A549 (cell line): ENCODE measurements around the gene CDHR5. TPM values are rescaled to one million over a fixed set of nuclear protein-coding genes. Genes with fewer than 3 reads are reported as not detected.

Source experiments
- ATAC-seq, 2 experiments: fragments of 200-7000 bp in 1 of 2; fragments of >200 bp in 1 of 2; cut with Nextera tagmentation in 1 of 2; cut with Tn5 transposase in 1 of 2; 3 replicates each; pipeline versions ENCODE4 v1.8.0 to v1.9.1; 2018 to 2020; ENCODE audit warnings: mild to moderate bottlenecking in 1 of 2, moderate library complexity in 1 of 2
- CTCF ChIA-PET: fragments of 300-600 bp; sonication (Branson Sonifier 250); formaldehyde crosslinking; extraction: SDS; loops from one replicate; lab custom pipeline; 2021; ENCODE audit warnings: antibody characterized with exemption, inconsistent platforms; lab: Yijun Ruan, JAX
- POLR2A ChIA-PET: fragments of 350-600 bp; formaldehyde crosslinking; extraction: SDS; loops from one replicate; lab custom pipeline; 2021; ENCODE audit warnings: antibody characterized with exemption, inconsistent platforms; lab: Yijun Ruan, JAX
- DNase-seq, 2 experiments: peaks; one replicate each; pipeline versions ENCODE4 v3.0.0 to v3.0.0-alpha.2; 2011 to 2016; ENCODE audit warnings: low read depth in 1 of 2, low spot score in 1 of 2
- FAIRE-seq: peaks from 2 replicates; lab custom pipeline; 2011; peaks lifted over from hg19 to GRCh38; lab: Jason Lieb, UNC
- H3K27ac ChIP-seq, 2 experiments: fragments of >200 bp; sonication (Bioruptor Twin); formaldehyde crosslinking; 3 replicates each; pipeline ENCODE4 v1.5.1; 2016 to 2017
- H3K4me1 ChIP-seq: fragments of >200 bp; sonication (Bioruptor Twin); formaldehyde crosslinking; 3 replicates; pipeline ENCODE4 v1.6.1; 2016
- H3K4me2 ChIP-seq: fragments of >200 bp; sonication (Bioruptor Twin); formaldehyde crosslinking; 3 replicates; pipeline ENCODE4 v1.6.1; 2016
- H3K4me3 ChIP-seq: fragments of >200 bp; sonication (Bioruptor Twin); formaldehyde crosslinking; 3 replicates; pipeline ENCODE4 v1.5.1; 2016
- H3K9me3 ChIP-seq: fragments of >200 bp; sonication (Bioruptor Twin); formaldehyde crosslinking; 3 replicates; pipeline ENCODE4 v1.6.1; 2016
- CEBPB ChIP-seq, 2 experiments: fragments of >200 bp in 1 of 2; sonication (Bioruptor Twin) in 1 of 2; formaldehyde crosslinking in 1 of 2; IDR thresholded peaks; 2 replicates each; pipeline ENCODE4 v1.6.1; 2012 to 2016
- CHD4 ChIP-seq: fragments of 200-600 bp; sonication (generic); IDR thresholded peaks from 2 replicates; pipeline ENCODE4 v1.6.1; 2016; ENCODE audit warnings: antibody characterized with exemption, mild to moderate bottlenecking, borderline replicate concordance
- EHF ChIP-seq: fragments of 250-450 bp; sonication (Bioruptor Pico); IDR thresholded peaks from 2 replicates; pipeline ENCODE4 v1.5.0; 2020; ENCODE audit warnings: mild to moderate bottlenecking
- EHMT2 ChIP-seq: fragments of 200-600 bp; sonication (generic); IDR thresholded peaks from 2 replicates; pipeline ENCODE4 v1.6.1; 2016; ENCODE audit warnings: antibody characterized with exemption, low read depth, mild to moderate bottlenecking, moderate library complexity
- HOXA7 ChIP-seq: fragments of 250-450 bp; sonication (Bioruptor Pico); IDR thresholded peaks from 2 replicates; pipeline ENCODE4 v1.5.0; 2020; ENCODE audit warnings: mild to moderate bottlenecking, moderate library complexity
- JUNB ChIP-seq: fragments of >200 bp; sonication (Bioruptor Twin); formaldehyde crosslinking; IDR thresholded peaks from 2 replicates; pipeline ENCODE4 v1.6.1; 2016
- MAFK ChIP-seq: fragments of 450-650 bp; IDR thresholded peaks from 2 replicates; pipeline ENCODE4 v1.6.1; 2014; ENCODE audit not compliant: partially characterized antibody
- NPAS2 ChIP-seq: fragments of 250-450 bp; sonication (Bioruptor Pico); IDR thresholded peaks from 2 replicates; pipeline ENCODE4 v1.8.0; 2022; ENCODE audit warnings: mild to moderate bottlenecking, moderate library complexity, borderline replicate concordance
- NR3C1 ChIP-seq: fragments of >200 bp; sonication (Bioruptor Twin); formaldehyde crosslinking; IDR thresholded peaks from 3 replicates; pipeline ENCODE4 v1.6.1; 2017
- POLR2A ChIP-seq: IDR thresholded peaks from 2 replicates; pipeline ENCODE4 v1.6.1; 2012; ENCODE audit warnings: mild to moderate bottlenecking, low read length
- RAD21 ChIP-seq, 2 experiments: fragments of >200 bp in 1 of 2; sonication (Bioruptor Twin) in 1 of 2; formaldehyde crosslinking in 1 of 2; IDR thresholded peaks in 1 of 2; conservative IDR thresholded peaks in 1 of 2; 2 replicates in 1 of 2; 3 replicates in 1 of 2; pipeline ENCODE4 v1.6.1; 2012 to 2018; ENCODE audit warnings: inconsistent platforms in 1 of 2
- RARB ChIP-seq: fragments of 250-450 bp; sonication (Bioruptor Pico); IDR thresholded peaks from 2 replicates; pipeline ENCODE4 v1.8.0; 2021; ENCODE audit warnings: mild to moderate bottlenecking, moderate library complexity
- REST ChIP-seq: fragments of 200-600 bp; sonication (generic); IDR thresholded peaks from 2 replicates; pipeline ENCODE4 v1.6.1; 2016; ENCODE audit warnings: antibody characterized with exemption, mild to moderate bottlenecking, moderate library complexity
- RFX5 ChIP-seq: fragments of 450-650 bp; IDR thresholded peaks from 2 replicates; pipeline ENCODE4 v1.7.1; 2014; ENCODE audit warnings: antibody characterized with exemption, mild to moderate bottlenecking, moderate library complexity
- SMC3 ChIP-seq: fragments of >200 bp; sonication (Bioruptor Twin); formaldehyde crosslinking; IDR thresholded peaks from 3 replicates; pipeline ENCODE4 v1.6.1; 2018; ENCODE audit warnings: inconsistent platforms
- SREBF2 ChIP-seq: fragments of 450-650 bp; IDR thresholded peaks from 2 replicates; pipeline ENCODE4 v1.6.1; 2014; ENCODE audit warnings: mild to moderate bottlenecking, moderate library complexity
- TFCP2L1 ChIP-seq: fragments of 250-450 bp; sonication (Bioruptor Pico); IDR thresholded peaks from 2 replicates; pipeline ENCODE4 v1.5.0; 2021; ENCODE audit warnings: mild to moderate bottlenecking
- TP53 ChIP-seq: fragments of 250-450 bp; sonication (Bioruptor Pico); IDR thresholded peaks from 2 replicates; pipeline ENCODE4 v1.5.0; 2021; ENCODE audit warnings: mild to moderate bottlenecking, moderate library complexity
- USF2 ChIP-seq: fragments of 450-650 bp; IDR thresholded peaks from 2 replicates; pipeline ENCODE4 v1.6.1; 2014; ENCODE audit warnings: antibody characterized with exemption
- ZFP36 ChIP-seq: fragments of 450-650 bp; IDR thresholded peaks from 2 replicates; pipeline ENCODE4 v1.6.1; 2014; ENCODE audit warnings: borderline replicate concordance; ENCODE audit not compliant: partially characterized antibody
- ZSCAN20 ChIP-seq: fragments of 250-450 bp; sonication (Bioruptor Pico); IDR thresholded peaks from 2 replicates; pipeline ENCODE4 v1.8.0; 2022; ENCODE audit warnings: mild to moderate bottlenecking, moderate library complexity
- WGBS: methylation state at CpG from one replicate; pipeline ENCODE4 v1.1.6; 2017; ENCODE audit errors: missing lambda C conversion rate; 5-methylcytosine and 5-hydroxymethylcytosine counted together
- polyA plus RNA-seq, 4 experiments: library from polyadenylated mRNA; depleted of rRNA in 3 of 4; stranded (reverse); fragments of >200 nt; fragmentation: RNase III in 1 of 4; extraction: RNeasy Plus Mini Kit Qiagen cat#74134 plus additional on column Dnase treatment in 1 of 4; gene quantifications; 2 replicates in 3 of 4; 3 replicates in 1 of 4; pipeline ENCODE4 v1.2.3, GENCODE V29; 2011 to 2017
- TF ChIP-seq, protein P1 (sequence below): fragments of 150-350 bp; IDR thresholded peaks from 2 replicates; pipeline ENCODE4 v1.6.1; 2014; ENCODE audit warnings: low read depth, mild to moderate bottlenecking, low read length
- TF ChIP-seq, protein P2 (sequence below): IDR thresholded peaks from 2 replicates; pipeline ENCODE4 v1.6.1; 2012
- TF ChIP-seq, protein P3 (sequence below): fragments of >200 bp; sonication (Bioruptor Twin); formaldehyde crosslinking; IDR thresholded peaks from 3 replicates; pipeline ENCODE4 v1.5.1; 2016

Gene CDHR5
- polyA plus RNA-seq, 2 of the 4 experiments (the other 2 are of a cell fraction): 0.08 to 0.12 TPM

DNA sequence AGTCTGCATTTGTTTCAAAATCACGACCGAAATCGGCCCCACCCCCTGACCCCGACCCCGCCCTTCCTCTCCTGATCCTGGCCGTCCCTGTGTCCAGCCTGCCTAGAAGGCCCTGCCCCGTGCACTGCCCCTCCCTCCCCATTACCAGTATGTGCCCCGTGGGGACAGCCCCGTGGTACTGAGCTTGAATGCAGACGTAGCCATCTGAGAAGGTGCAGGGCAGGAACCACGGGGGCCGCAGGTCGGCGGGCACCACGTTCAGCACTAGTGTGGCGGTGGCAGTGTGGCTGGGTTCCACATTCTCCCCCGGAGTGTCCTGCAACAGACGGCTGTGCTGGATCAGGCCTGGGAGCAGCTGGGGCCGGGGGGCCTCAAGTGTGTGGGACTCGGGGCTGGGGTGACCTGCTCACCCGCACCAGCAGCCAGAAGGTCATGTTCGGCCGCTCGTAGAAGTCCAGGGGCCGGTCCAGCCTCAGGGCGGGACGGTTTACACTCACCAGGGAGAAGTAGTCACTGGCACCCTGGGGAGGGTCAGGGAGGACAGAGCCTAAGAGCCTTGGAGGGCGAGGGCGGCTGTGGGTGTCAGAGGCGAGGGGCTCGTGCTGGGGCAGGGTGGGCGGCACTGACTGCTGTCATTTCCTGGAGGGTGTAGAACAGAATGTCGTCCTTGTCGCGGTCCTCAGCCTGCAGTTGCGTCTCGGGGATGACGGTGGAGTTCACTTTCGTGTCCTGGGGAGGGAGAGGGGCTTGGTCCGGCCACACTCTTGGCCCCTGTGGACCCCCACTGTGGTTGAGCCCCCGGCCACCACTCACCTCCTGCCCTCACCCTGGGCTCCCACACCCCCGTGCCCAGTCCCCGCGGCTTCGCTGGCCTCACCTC is 3.6 kb downstream of the CDHR5 start:
- peaks cover 24% of the 10 kb centered on the region for H3K4me1 ChIP-seq
- WGBS: 77% methylated on average over 26 of the region's 45 CpGs
- H3K4me3 ChIP-seq: no peak overlapping the region
- ATAC-seq (no peak), FAIRE-seq (no peak), DNase-seq (no peak)
- no peak overlapping the region for H3K4me2 ChIP-seq
- TF ChIP-seq ZFP36 (no peak), EHF (no peak), RARB (CRISPR knock-in tag) (no peak), EHMT2 (no peak), SMC3 (no peak), USF2 (no peak), TP53 (CRISPR knock-in tag) (no peak)
- TF ChIP-seq, protein P1, sequence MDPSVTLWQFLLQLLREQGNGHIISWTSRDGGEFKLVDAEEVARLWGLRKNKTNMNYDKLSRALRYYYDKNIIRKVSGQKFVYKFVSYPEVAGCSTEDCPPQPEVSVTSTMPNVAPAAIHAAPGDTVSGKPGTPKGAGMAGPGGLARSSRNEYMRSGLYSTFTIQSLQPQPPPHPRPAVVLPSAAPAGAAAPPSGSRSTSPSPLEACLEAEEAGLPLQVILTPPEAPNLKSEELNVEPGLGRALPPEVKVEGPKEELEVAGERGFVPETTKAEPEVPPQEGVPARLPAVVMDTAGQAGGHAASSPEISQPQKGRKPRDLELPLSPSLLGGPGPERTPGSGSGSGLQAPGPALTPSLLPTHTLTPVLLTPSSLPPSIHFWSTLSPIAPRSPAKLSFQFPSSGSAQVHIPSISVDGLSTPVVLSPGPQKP: no peak
- POLR2A ChIA-PET: no interaction called here
- no peak overlapping the region for H3K27ac ChIP-seq
- CTCF ChIA-PET: no interaction called here
- no peaks in the 10 kb centered on the region for H3K9me3 ChIP-seq

DNA sequence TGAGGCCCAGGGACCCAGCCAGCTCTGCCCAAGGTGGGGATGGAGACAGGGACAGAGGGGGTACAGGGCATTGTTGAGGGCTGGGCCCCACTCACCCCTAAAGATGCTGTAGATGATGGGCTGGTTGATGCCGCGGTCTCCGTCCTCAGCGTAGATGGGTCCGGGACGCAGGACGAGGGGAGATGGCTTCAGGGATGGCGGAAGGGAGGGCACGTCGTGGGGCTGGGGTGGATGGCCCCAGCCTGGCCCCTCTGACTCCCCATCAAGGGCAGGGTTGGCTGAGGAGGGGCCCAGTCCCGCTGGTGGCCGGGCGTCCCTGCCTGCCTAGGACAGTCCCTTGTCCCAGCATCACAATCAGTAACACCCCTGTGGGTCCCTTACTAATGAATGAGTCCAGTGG is 4.6 kb downstream of the CDHR5 start:
- ChIA-PET CTCF (interaction anchor here (1.2 kb wide), 1 partner anchor 10 kb away, joined by 3 read pairs; no protein-coding TSS in a partner anchor), POLR2A (no interaction called here)
- H3K4me2 ChIP-seq: no peak overlapping the region
- DNase-seq: no peak
- ATAC-seq: no peak
- H3K9me3 ChIP-seq: no peaks in the 10 kb centered on the region
- H3K4me1 ChIP-seq: peaks cover 27% of the 10 kb centered on the region
- FAIRE-seq: no peak
- no peak overlapping the region for H3K4me3 ChIP-seq
- no peak overlapping the region for H3K27ac ChIP-seq
- WGBS: 96% methylated on average over 13 of the region's 13 CpGs
- TF ChIP-seq HOXA7 (CRISPR knock-in tag): no peak
- TF ChIP-seq POLR2A: no peak
- TF ChIP-seq RAD21 (conservative IDR thresholded peaks at IDR 0.05 in 1 of 2, IDR thresholded peaks at IDR 0.05 in 1 of 2): no peak
- no peak for TF ChIP-seq NR3C1
- no peak for TF ChIP-seq ZSCAN20
- no peak for TF ChIP-seq NPAS2
- TF ChIP-seq, protein P2, sequence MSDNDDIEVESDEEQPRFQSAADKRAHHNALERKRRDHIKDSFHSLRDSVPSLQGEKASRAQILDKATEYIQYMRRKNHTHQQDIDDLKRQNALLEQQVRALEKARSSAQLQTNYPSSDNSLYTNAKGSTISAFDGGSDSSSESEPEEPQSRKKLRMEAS: no peak
- no peak for TF ChIP-seq TFCP2L1 (CRISPR knock-in tag)
- TF ChIP-seq, protein P3, sequence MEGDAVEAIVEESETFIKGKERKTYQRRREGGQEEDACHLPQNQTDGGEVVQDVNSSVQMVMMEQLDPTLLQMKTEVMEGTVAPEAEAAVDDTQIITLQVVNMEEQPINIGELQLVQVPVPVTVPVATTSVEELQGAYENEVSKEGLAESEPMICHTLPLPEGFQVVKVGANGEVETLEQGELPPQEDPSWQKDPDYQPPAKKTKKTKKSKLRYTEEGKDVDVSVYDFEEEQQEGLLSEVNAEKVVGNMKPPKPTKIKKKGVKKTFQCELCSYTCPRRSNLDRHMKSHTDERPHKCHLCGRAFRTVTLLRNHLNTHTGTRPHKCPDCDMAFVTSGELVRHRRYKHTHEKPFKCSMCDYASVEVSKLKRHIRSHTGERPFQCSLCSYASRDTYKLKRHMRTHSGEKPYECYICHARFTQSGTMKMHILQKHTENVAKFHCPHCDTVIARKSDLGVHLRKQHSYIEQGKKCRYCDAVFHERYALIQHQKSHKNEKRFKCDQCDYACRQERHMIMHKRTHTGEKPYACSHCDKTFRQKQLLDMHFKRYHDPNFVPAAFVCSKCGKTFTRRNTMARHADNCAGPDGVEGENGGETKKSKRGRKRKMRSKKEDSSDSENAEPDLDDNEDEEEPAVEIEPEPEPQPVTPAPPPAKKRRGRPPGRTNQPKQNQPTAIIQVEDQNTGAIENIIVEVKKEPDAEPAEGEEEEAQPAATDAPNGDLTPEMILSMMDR: no peak
- no peak for TF ChIP-seq RARB (CRISPR knock-in tag)
- no peak for TF ChIP-seq CHD4
- no peak for TF ChIP-seq CEBPB (IDR thresholded peaks at IDR 0.05)
- no peak for TF ChIP-seq EHF
- TF ChIP-seq REST: no peak
- TF ChIP-seq MAFK: no peak
- TF ChIP-seq RFX5: no peak
- no peak for TF ChIP-seq SREBF2
- no peak for TF ChIP-seq JUNB
- TF ChIP-seq USF2: no peak
